SU-DHL-6 (cell line): ENCODE data around the gene TACSTD2.
"Not testable (repeated sequence)": the region's sequence is repeated elsewhere in the genome, so short reads cannot be mapped to it uniquely, and the experiment has no call there.

Source experiments
- EZH2phosphoT487 ChIP-seq: fragments of 200-600 bp; sonication (generic), shearing (Covaris generic); conservative IDR thresholded peaks from 2 replicates; pipeline ENCODE4 v1.6.1; 2018; ENCODE audit warnings: mild to moderate bottlenecking, antibody characterized with exemption, low read length, moderate library complexity, mixed read lengths
- TF ChIP-seq, protein P1 (sequence below): fragments of 200-600 bp; sonication (generic); IDR thresholded peaks from one replicate; pipeline ENCODE4 v1.5.1; 2017; ENCODE audit warnings: antibody characterized with exemption, mild to moderate bottlenecking, low read length, moderate library complexity; ENCODE audit not compliant: insufficient read depth, poor library complexity, severe bottlenecking

DNA sequence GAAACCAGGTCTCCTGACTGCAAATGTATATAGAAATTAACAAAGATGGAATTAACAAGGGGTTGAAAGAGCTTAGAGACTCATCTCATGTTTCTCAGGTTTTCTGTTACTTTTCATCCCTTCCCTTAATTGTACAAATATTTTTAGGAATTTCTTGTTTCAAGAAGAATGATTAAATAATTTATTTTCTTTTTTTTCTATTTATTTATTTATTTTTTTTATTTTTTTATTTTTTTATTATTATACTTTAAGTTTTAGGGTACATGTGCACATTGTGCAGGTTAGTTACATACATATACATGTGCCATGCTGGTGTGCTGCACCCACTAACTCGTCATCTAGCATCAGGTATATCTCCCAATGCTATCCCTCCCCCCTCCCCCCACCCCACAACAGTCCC is 5.1 kb upstream of the TACSTD2 start:
- TF ChIP-seq, protein P1, sequence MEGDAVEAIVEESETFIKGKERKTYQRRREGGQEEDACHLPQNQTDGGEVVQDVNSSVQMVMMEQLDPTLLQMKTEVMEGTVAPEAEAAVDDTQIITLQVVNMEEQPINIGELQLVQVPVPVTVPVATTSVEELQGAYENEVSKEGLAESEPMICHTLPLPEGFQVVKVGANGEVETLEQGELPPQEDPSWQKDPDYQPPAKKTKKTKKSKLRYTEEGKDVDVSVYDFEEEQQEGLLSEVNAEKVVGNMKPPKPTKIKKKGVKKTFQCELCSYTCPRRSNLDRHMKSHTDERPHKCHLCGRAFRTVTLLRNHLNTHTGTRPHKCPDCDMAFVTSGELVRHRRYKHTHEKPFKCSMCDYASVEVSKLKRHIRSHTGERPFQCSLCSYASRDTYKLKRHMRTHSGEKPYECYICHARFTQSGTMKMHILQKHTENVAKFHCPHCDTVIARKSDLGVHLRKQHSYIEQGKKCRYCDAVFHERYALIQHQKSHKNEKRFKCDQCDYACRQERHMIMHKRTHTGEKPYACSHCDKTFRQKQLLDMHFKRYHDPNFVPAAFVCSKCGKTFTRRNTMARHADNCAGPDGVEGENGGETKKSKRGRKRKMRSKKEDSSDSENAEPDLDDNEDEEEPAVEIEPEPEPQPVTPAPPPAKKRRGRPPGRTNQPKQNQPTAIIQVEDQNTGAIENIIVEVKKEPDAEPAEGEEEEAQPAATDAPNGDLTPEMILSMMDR, result not testable (repeated sequence)
- not testable (repeated sequence) for TF ChIP-seq EZH2phosphoT487
